Measurements from ENCODE around the gene ASF1A.

Gene ASF1A

GRCh38 chr6:118905084-118905483 lies 11.1 kb downstream of the ASF1A start:
- TF ChIP-seq EZH2phosphoT487 (IDR thresholded peaks at IDR 0.05; ENCODE audit: borderline replicate concordance) (no peak), CTCF (conservative IDR thresholded peaks at IDR 0.05; ENCODE audit: low read length) (no peak)
- Histone ChIP-seq H3K4me3 (ENCODE audit: low read length, poor library complexity, severe bottlenecking) (no peak overlapping the region), H3K4me1 (ENCODE audit: insufficient read depth, low read length, poor library complexity, severe bottlenecking) (peaks cover 33% of the 10 kb centered on the region), H3K9me3 (ENCODE audit: insufficient read depth, low read depth, low read length) (no peaks in the 10 kb centered on the region), H3K9ac (ENCODE audit: low read depth, low read length, poor library complexity, severe bottlenecking) (no peak overlapping the region), H2AFZ (ENCODE audit: low read length) (no peak overlapping the region), H4K20me1 (ENCODE audit: insufficient read depth, low read length, poor library complexity, severe bottlenecking) (peaks cover 61% of the 10 kb centered on the region), H3K79me2 (ENCODE audit: insufficient read depth, low read length) (peaks cover 66% of the 10 kb centered on the region), H3F3A (ENCODE audit: low read depth) (peaks cover 3% of the 10 kb centered on the region; the same call in 1 of the 2 replicates), H3K4me2 (ENCODE audit: low read depth, low read length, poor library complexity, severe bottlenecking) (no peak overlapping the region), H3K27me3 (ENCODE audit: insufficient read depth, low read length, poor library complexity, severe bottlenecking) (no peaks in the 10 kb centered on the region), H3K36me3 (ENCODE audit: insufficient read depth, low read length) (peaks cover 88% of the 10 kb centered on the region), H3K9me2 (replicated peaks; ENCODE audit: low read depth, low read length) (no peaks in the 10 kb centered on the region)

DNA sequence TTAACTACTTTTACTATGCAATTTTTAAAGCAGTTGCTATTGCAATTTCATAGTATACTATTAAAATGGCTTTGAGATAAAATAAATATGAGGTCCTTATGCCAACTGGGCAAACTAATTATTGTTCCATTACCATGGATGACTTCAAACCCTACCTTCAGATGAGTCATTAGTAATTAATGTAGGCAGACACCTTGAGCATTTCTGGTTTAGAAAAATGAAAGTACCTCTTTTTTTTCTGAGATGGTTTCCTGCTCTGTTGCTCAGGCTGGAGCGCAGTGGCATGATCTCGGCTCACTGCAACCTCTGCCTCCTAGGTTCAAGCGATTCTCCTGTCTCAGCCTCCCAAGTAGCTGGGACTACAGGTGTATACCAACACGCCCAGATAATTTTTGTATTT lies 11.9 kb downstream of the ASF1A start:
- Histone ChIP-seq H3K36me3 (ENCODE audit: insufficient read depth, low read length) (peaks cover 95% of the 10 kb centered on the region), H3K4me2 (ENCODE audit: low read depth, low read length, poor library complexity, severe bottlenecking) (no peak overlapping the region)

GRCh38 chr6:118908441-118908840 lies 14.5 kb downstream of the ASF1A start:
- peaks cover 30% of the 10 kb centered on the region for H4K20me1 ChIP-seq (ENCODE audit: insufficient read depth, low read length, poor library complexity, severe bottlenecking)
- H3F3A ChIP-seq (ENCODE audit: low read depth): no peaks in the 10 kb centered on the region
- peaks cover 95% of the 10 kb centered on the region for H3K36me3 ChIP-seq (ENCODE audit: insufficient read depth, low read length)
- no peaks in the 10 kb centered on the region for H3K9me2 ChIP-seq (replicated peaks; ENCODE audit: low read depth, low read length)
- TF ChIP-seq CTCF (conservative IDR thresholded peaks at IDR 0.05; ENCODE audit: low read length): no peak
- TF ChIP-seq EZH2phosphoT487 (IDR thresholded peaks at IDR 0.05; ENCODE audit: borderline replicate concordance): no peak
- H3K79me2 ChIP-seq (ENCODE audit: insufficient read depth, low read length): peaks cover 36% of the 10 kb centered on the region
- no peak overlapping the region for H3K9ac ChIP-seq (ENCODE audit: low read depth, low read length, poor library complexity, severe bottlenecking)
- no peaks in the 10 kb centered on the region for H3K4me1 ChIP-seq (ENCODE audit: insufficient read depth, low read length, poor library complexity, severe bottlenecking)
- H3K27me3 ChIP-seq (ENCODE audit: insufficient read depth, low read length, poor library complexity, severe bottlenecking): no peaks in the 10 kb centered on the region
- H3K4me3 ChIP-seq (ENCODE audit: low read length, poor library complexity, severe bottlenecking): no peak overlapping the region
- no peaks in the 10 kb centered on the region for H3K9me3 ChIP-seq (ENCODE audit: insufficient read depth, low read depth, low read length)
- H3K4me2 ChIP-seq (ENCODE audit: low read depth, low read length, poor library complexity, severe bottlenecking): no peak overlapping the region
- H2AFZ ChIP-seq (ENCODE audit: low read length): no peak overlapping the region

More for the DNA sequence above, 11.9 kb downstream of the ASF1A start:
- TF ChIP-seq CTCF (conservative IDR thresholded peaks at IDR 0.05; ENCODE audit: low read length): no peak
- no peak for TF ChIP-seq EZH2phosphoT487 (IDR thresholded peaks at IDR 0.05; ENCODE audit: borderline replicate concordance)
- Histone ChIP-seq H3K27me3 (ENCODE audit: insufficient read depth, low read length, poor library complexity, severe bottlenecking) (no peaks in the 10 kb centered on the region), H3K79me2 (ENCODE audit: insufficient read depth, low read length) (peaks cover 62% of the 10 kb centered on the region), H3K4me1 (ENCODE audit: insufficient read depth, low read length, poor library complexity, severe bottlenecking) (peaks cover 25% of the 10 kb centered on the region), H3F3A (ENCODE audit: low read depth) (no peaks in the 10 kb centered on the region; the same call in 1 of the 2 replicates), H3K9me3 (ENCODE audit: insufficient read depth, low read depth, low read length) (no peaks in the 10 kb centered on the region), H3K9me2 (replicated peaks; ENCODE audit: low read depth, low read length) (no peaks in the 10 kb centered on the region), H3K4me3 (ENCODE audit: low read length, poor library complexity, severe bottlenecking) (no peak overlapping the region), H4K20me1 (ENCODE audit: insufficient read depth, low read length, poor library complexity, severe bottlenecking) (peaks cover 54% of the 10 kb centered on the region), H3K9ac (ENCODE audit: low read depth, low read length, poor library complexity, severe bottlenecking) (no peak overlapping the region), H2AFZ (ENCODE audit: low read length) (no peak overlapping the region)

Data from Loucy (cell line).